ENCODE measurements around the gene OTOGL. TPM values are rescaled to one million over a fixed set of nuclear protein-coding genes. Genes with fewer than 3 reads are reported as not detected.

The OTOGL gene
- total RNA-seq, 4 donors from 2014 or later: 0.13 to 1.7 (median 0.23) TPM

GRCh38 chr12:80188576-80188975 is 89.2 kb downstream of the OTOGL start:
- TF ChIP-seq CTCF (IDR thresholded peaks at IDR 0.05) (no peak), POLR2A (IDR thresholded peaks at IDR 0.05) (no peak)
- Histone ChIP-seq H3K9me3 (no peaks in the 10 kb centered on the region), H3K4me3 (no peak overlapping the region), H3K27ac (peak overlapping the region in 1 of 4 donors; percentile 84), H3K27me3 (no peaks in the 10 kb centered on the region), H3K36me3 (no peaks in the 10 kb centered on the region), H3K4me1 (peaks cover 0 to 4% (median 0%) of the 10 kb centered on the region in 4 donors)
- DNase-seq: no peak

- no peak overlapping the region for H3K27ac ChIP-seq
- no peak for TF ChIP-seq CTCF (IDR thresholded peaks at IDR 0.05)
- H3K36me3 ChIP-seq: no peaks in the 10 kb centered on the region
- H3K4me1 ChIP-seq: peaks cover 0 to 4% (median 0%) of the 10 kb centered on the region in 4 donors
- no peaks in the 10 kb centered on the region for H3K9me3 ChIP-seq
- no peak overlapping the region for H3K4me3 ChIP-seq
- no peak for DNase-seq
- H3K27me3 ChIP-seq: no peaks in the 10 kb centered on the region
Observed at GRCh38 chr12:80189241-80189640, 89.9 kb downstream of the OTOGL start.

- no peak for DNase-seq
- H3K27ac ChIP-seq: no peak overlapping the region
- no peaks in the 10 kb centered on the region for H3K27me3 ChIP-seq
- no peaks in the 10 kb centered on the region for H3K9me3 ChIP-seq
- no peak overlapping the region for H3K4me3 ChIP-seq
- H3K36me3 ChIP-seq: no peaks in the 10 kb centered on the region
- TF ChIP-seq CTCF (IDR thresholded peaks at IDR 0.05): no peak
- TF ChIP-seq POLR2A (IDR thresholded peaks at IDR 0.05): no peak
- H3K4me1 ChIP-seq: peaks cover 0 to 4% (median 0%) of the 10 kb centered on the region in 4 donors
Observed at GRCh38 chr12:80190001-80190400, 90.7 kb downstream of the OTOGL start.

- TF ChIP-seq POLR2A (IDR thresholded peaks at IDR 0.05) (no peak), CTCF (IDR thresholded peaks at IDR 0.05) (no peak)
- no peaks in the 10 kb centered on the region for H3K36me3 ChIP-seq
- peaks cover 0 to 4% (median 0%) of the 10 kb centered on the region in 4 donors for H3K4me1 ChIP-seq
- DNase-seq: no peak
- no peak overlapping the region for H3K4me3 ChIP-seq
- H3K27me3 ChIP-seq: no peaks in the 10 kb centered on the region
- no peaks in the 10 kb centered on the region for H3K9me3 ChIP-seq
- H3K27ac ChIP-seq: no peak overlapping the region
Observed at GRCh38 chr12:80192087-80192486, 92.8 kb downstream of the OTOGL start.

DNA sequence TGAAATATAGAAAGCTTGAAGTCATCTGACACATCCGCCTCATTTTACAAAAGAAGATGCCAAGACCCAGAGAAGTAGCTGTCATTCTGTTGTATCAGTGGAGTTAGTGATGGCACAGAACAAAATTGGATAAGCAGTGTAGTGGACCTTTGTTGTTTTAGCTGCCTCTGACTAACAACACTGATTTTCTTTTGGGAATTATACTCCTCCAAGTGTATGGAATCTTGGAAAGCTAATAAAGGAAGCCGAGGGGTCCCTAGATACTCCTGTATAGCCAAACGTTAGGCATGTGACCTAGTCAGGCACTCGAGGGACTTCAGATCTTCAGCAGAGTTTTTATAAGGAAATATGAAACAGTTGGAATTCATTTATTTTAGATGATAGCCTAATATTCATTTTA is 94.5 kb downstream of the OTOGL start:
- Histone ChIP-seq H3K27me3 (no peaks in the 10 kb centered on the region), H3K27ac (no peak overlapping the region), H3K36me3 (no peaks in the 10 kb centered on the region), H3K9me3 (no peaks in the 10 kb centered on the region), H3K4me3 (no peak overlapping the region), H3K4me1 (peaks cover 0 to 4% (median 0%) of the 10 kb centered on the region in 4 donors)
- DNase-seq: no peak
- TF ChIP-seq POLR2A (IDR thresholded peaks at IDR 0.05): no peak
- TF ChIP-seq CTCF (IDR thresholded peaks at IDR 0.05): no peak
